ENCODE measurements around the gene FMN1.

DNA sequence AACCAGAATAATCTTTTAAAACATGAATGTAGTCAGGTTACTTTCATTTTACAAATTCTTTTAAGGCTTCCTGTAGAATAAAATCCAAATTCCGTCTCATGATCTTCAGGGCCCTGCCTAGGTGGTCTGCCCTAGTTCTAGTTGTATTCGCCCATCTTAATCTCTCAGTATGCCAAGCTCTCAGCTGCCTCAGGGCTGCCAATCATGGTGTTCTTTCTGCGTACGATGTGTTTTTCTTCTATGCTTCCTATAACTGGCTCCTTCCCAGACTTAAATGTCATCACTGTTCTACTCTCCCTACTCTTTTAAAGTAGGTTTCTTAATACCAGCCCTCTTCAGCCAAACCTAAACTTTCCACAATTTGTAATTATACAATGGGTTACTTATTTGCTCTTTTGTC, 369.3 kb downstream of the FMN1 start:
- TF ChIP-seq, protein P1, sequence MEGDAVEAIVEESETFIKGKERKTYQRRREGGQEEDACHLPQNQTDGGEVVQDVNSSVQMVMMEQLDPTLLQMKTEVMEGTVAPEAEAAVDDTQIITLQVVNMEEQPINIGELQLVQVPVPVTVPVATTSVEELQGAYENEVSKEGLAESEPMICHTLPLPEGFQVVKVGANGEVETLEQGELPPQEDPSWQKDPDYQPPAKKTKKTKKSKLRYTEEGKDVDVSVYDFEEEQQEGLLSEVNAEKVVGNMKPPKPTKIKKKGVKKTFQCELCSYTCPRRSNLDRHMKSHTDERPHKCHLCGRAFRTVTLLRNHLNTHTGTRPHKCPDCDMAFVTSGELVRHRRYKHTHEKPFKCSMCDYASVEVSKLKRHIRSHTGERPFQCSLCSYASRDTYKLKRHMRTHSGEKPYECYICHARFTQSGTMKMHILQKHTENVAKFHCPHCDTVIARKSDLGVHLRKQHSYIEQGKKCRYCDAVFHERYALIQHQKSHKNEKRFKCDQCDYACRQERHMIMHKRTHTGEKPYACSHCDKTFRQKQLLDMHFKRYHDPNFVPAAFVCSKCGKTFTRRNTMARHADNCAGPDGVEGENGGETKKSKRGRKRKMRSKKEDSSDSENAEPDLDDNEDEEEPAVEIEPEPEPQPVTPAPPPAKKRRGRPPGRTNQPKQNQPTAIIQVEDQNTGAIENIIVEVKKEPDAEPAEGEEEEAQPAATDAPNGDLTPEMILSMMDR (IDR thresholded peaks at IDR 0.05), result no peak
- TF ChIP-seq POLR2AphosphoS5 (IDR thresholded peaks at IDR 0.05; ENCODE audit: low read depth, low read length), result no peak
- TF ChIP-seq SIN3A (IDR thresholded peaks at IDR 0.05; ENCODE audit: borderline replicate concordance, insufficient read depth, low read depth, low read length), result no peak
